SK-N-SH (cell line): Measurements from ENCODE around the gene RUVBL2.

Experiments used
- CHD2 ChIP-seq: fragments of 150-350 bp; IDR thresholded peaks from 2 replicates; pipeline ENCODE4 v1.6.1; 2018; ENCODE audit warnings: low read length; ENCODE audit not compliant: partially characterized antibody
- EP300 ChIP-seq, 2 experiments: IDR thresholded peaks; 2 replicates each; pipeline versions ENCODE4 v1.4.0 to v1.6.1; 2012; ENCODE audit warnings: borderline replicate concordance in 1 of 2, low read depth in 1 of 2, low read length in 1 of 2
- EZH2phosphoT487 ChIP-seq: fragments of 200-600 bp; sonication (generic); IDR thresholded peaks from 2 replicates; pipeline ENCODE4 v1.6.1; 2017; ENCODE audit warnings: low read depth, mixed run types, mild to moderate bottlenecking, antibody characterized with exemption, moderate library complexity, borderline replicate concordance
- IRF3 ChIP-seq: fragments of 150-350 bp; IDR thresholded peaks from 2 replicates; pipeline ENCODE4 v1.6.1; 2016; ENCODE audit warnings: mild to moderate bottlenecking, low read depth, low read length
- RXRA ChIP-seq: IDR thresholded peaks from 2 replicates; pipeline ENCODE4 v1.4.0; 2012; ENCODE audit warnings: low read depth, mild to moderate bottlenecking, borderline replicate concordance
- SIN3A ChIP-seq: IDR thresholded peaks from 2 replicates; pipeline ENCODE4 v1.6.1; 2012; ENCODE audit warnings: low read depth, mild to moderate bottlenecking, low read length, moderate library complexity, borderline replicate concordance
- TF ChIP-seq, protein P1 (sequence below): fragments of 200-600 bp; sonication (generic); IDR thresholded peaks from 2 replicates; pipeline ENCODE4 v1.6.1; 2017; ENCODE audit warnings: antibody characterized with exemption, mild to moderate bottlenecking, moderate library complexity
- TF ChIP-seq, protein P2 (sequence below): fragments of 150-350 bp; IDR thresholded peaks from 2 replicates; pipeline ENCODE4 v1.6.1; 2017; ENCODE audit warnings: antibody characterized with exemption, low read length, low read depth, borderline replicate concordance

DNA sequence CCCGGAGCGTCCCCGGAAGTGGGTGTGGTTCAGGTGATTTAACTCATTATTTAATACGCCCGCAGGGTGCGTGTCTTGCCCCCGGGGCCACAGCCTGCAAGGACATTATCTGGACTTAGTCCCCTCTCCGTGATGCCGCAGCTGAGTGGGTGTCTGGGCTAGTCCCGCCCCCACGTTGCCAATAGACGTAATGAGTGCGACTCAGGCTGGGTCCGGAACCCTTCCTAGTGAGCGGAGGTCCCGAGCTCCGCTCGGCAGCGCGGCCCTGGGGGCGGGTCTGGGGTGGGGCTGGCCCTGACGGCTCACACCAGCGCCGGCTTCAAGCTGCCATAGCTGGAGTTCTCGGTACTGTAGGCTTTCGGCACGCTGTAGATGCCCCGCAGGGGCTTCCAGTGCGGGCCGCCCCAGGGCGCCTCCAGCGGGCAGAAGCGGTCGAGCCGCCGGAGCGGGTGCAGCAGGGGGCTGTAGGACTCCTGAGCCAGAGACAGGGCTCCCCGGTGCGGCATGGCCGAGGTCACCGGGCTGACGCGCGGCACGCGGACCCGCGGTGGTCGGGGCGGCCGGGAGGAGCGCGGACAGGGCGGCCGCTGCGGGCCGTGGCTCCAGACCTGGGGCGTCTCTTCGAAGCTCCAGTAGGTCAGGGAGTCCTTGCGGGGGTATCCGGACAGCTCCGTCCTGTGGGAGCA is 24.1 kb downstream of the RUVBL2 start:
- no peak for TF ChIP-seq EP300 (IDR thresholded peaks at IDR 0.05; ENCODE audit: borderline replicate concordance in 1 of 2, low read depth in 1 of 2, low read length in 1 of 2)
- TF ChIP-seq, protein P1, sequence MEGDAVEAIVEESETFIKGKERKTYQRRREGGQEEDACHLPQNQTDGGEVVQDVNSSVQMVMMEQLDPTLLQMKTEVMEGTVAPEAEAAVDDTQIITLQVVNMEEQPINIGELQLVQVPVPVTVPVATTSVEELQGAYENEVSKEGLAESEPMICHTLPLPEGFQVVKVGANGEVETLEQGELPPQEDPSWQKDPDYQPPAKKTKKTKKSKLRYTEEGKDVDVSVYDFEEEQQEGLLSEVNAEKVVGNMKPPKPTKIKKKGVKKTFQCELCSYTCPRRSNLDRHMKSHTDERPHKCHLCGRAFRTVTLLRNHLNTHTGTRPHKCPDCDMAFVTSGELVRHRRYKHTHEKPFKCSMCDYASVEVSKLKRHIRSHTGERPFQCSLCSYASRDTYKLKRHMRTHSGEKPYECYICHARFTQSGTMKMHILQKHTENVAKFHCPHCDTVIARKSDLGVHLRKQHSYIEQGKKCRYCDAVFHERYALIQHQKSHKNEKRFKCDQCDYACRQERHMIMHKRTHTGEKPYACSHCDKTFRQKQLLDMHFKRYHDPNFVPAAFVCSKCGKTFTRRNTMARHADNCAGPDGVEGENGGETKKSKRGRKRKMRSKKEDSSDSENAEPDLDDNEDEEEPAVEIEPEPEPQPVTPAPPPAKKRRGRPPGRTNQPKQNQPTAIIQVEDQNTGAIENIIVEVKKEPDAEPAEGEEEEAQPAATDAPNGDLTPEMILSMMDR, result peak; percentile 57
- TF ChIP-seq, protein P2, sequence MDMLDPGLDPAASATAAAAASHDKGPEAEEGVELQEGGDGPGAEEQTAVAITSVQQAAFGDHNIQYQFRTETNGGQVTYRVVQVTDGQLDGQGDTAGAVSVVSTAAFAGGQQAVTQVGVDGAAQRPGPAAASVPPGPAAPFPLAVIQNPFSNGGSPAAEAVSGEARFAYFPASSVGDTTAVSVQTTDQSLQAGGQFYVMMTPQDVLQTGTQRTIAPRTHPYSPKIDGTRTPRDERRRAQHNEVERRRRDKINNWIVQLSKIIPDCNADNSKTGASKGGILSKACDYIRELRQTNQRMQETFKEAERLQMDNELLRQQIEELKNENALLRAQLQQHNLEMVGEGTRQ, result no peak
- TF ChIP-seq RXRA, result no peak
- no peak for TF ChIP-seq IRF3
- no peak for TF ChIP-seq CHD2
- peak; percentile 29; the same call in 1 of the 2 replicates for TF ChIP-seq SIN3A
- no peak for TF ChIP-seq EZH2phosphoT487
